ENCODE data around the gene CDKN1C. TPM values are rescaled to one million over a fixed set of nuclear protein-coding genes. Genes with fewer than 3 reads are reported as not detected.

The CDKN1C gene
- total RNA-seq, 5 donors from 2014 or later (not counting 1 experiment from before 2014, with no cell fraction given) = 2.1 to 7.0 (median 5.3) TPM

DNA sequence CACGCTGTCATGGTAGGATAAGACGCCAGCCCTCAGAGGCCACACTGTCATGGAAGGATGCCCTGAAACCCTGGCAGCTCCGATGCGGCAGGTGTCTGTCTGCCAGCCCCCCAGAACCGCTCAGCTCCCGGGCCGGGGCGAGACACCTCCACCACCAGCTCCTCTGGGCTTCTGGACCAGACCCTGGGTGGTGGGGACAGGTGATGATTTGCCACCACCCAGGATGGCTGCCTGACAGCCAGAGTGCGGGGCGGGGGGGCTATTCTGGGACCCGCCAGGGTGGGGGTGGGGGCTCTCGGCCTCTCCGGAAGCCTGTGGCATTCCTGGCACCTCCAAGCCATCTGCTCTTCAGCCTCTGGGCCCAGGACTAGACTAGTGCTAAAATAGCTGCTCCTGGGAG lies 34.3 kb upstream of the CDKN1C start:
- no peak overlapping the region for H3K27ac ChIP-seq (ENCODE audit: low read length)
- ChIA-PET CTCF (no interaction called here), POLR2A (no interaction called here)
- Mint-ChIP-seq H3K27ac (no peak overlapping the region), H3K36me3 (no peaks in the 10 kb centered on the region), H3K4me1 (peaks cover 0 to 2% (median 1%) of the 10 kb centered on the region in 3 donors), H3K9me3 (no peaks in the 10 kb centered on the region), H3K27me3 (no peaks in the 10 kb centered on the region), H3K4me3 (no peak overlapping the region)
- WGBS (ENCODE audit: insufficient coverage) = 81% methylated on average over 6 of the region's 13 CpGs
- DNase-seq (no peak), ATAC-seq (replicated peaks in 1 of 4) (no peak)
- H3K4me1 ChIP-seq (ENCODE audit: control insufficient read depth in 1 of 2, extremely low read depth in 1 of 2, insufficient read depth in 2 of 2, low read length in 2 of 2) = no peaks in the 10 kb centered on the region
- H3K4me3 ChIP-seq (ENCODE audit: control insufficient read depth in 1 of 2, extremely low read depth in 1 of 2, low read length in 1 of 2) = no peak overlapping the region
- H3K9me3 ChIP-seq = no peaks in the 10 kb centered on the region
- H3K27me3 ChIP-seq (replicated peaks in 1 of 2; ENCODE audit: control insufficient read depth in 2 of 2, extremely low read depth in 1 of 2, insufficient read depth in 2 of 2, low read length in 1 of 2) = no peaks in the 10 kb centered on the region
- no peaks in the 10 kb centered on the region for H3K36me3 ChIP-seq (ENCODE audit: control insufficient read depth in 2 of 2, extremely low read depth in 1 of 2, insufficient read depth in 1 of 2, low read length in 1 of 2)

DNA sequence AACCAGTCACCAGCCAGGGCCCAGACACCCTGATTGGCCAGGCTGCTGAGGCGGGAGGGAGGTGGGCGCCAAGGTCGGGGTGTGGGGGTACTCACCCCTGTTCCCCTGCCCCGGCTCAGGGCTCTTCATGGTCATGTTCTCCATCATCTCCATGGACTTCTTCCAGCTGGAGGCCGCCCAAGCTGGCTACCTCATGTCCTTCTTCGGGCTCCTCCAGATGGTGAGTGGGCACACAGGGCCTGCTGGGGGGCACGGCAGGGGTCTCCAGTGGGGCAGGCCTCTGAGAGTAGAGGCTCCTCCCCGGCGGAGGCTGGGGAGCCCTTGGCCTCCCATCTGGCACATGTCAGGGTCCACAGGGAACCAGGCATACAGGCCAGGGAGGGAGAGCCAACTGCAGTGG lies 33.6 kb upstream of the CDKN1C start:
- Histone ChIP-seq H3K27ac (ENCODE audit: low read length) (no peak overlapping the region), H3K27me3 (replicated peaks in 1 of 2; ENCODE audit: control insufficient read depth in 2 of 2, extremely low read depth in 1 of 2, insufficient read depth in 2 of 2, low read length in 1 of 2) (no peaks in the 10 kb centered on the region), H3K9me3 (no peaks in the 10 kb centered on the region), H3K4me1 (ENCODE audit: control insufficient read depth in 1 of 2, extremely low read depth in 1 of 2, insufficient read depth in 2 of 2, low read length in 2 of 2) (peaks cover 0 to 3% of the 10 kb centered on the region in 2 experiments), H3K36me3 (ENCODE audit: control insufficient read depth in 2 of 2, extremely low read depth in 1 of 2, insufficient read depth in 1 of 2, low read length in 1 of 2) (no peaks in the 10 kb centered on the region), H3K4me3 (ENCODE audit: control insufficient read depth in 1 of 2, extremely low read depth in 1 of 2, low read length in 1 of 2) (no peak overlapping the region)
- POLR2A ChIA-PET = interaction anchor here in 1 of 2 donors (0.6 kb wide), 1 partner anchor 15 kb away, joined by 3 read pairs; no protein-coding TSS in a partner anchor
- no peak for ATAC-seq (replicated peaks in 1 of 4)
- Mint-ChIP-seq H3K36me3 (no peaks in the 10 kb centered on the region), H3K27me3 (no peaks in the 10 kb centered on the region), H3K4me1 (peaks cover under 1 to 2% (median 1%) of the 10 kb centered on the region in 3 donors), H3K4me3 (no peak overlapping the region), H3K9me3 (no peaks in the 10 kb centered on the region), H3K27ac (no peak overlapping the region)
- WGBS (ENCODE audit: insufficient coverage) = 91% methylated on average over 8 of the region's 9 CpGs
- DNase-seq = no peak
- CTCF ChIA-PET = no interaction called here

DNA sequence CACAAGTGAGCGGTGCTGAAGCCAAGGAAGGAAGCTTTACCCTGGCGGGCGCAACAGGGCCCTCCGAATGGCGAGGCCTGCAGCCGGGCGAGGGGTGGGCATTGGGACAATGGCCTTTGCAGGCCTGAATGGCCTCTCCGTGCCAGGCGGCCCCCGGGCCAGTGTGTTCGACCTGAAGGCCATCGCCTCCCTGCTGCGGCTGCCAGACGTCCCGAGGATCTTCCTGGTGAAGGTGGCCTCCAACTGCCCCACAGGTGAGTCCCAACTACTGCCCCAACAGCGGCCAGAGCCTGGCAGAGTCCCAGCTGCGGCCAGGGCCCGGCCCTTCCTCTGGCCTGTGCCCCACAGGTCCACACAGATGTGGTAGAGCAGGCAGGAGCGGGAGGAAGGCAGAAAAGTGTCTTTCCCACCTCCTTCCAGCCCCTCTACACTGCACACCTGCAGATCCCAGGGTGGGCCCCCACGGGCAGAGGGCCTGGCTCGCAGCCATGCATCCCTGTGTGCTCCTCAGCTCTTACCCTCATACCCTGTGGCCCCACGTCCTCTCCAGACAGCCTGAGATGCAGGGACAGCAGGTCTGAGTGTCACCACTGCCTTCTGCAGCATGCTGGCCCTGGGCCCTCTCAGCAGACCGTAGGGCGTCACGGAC lies 32.4 kb upstream of the CDKN1C start:
- H3K27ac ChIP-seq (ENCODE audit: low read length) = no peak overlapping the region
- no peaks in the 10 kb centered on the region for H3K27me3 ChIP-seq (replicated peaks in 1 of 2; ENCODE audit: control insufficient read depth in 2 of 2, extremely low read depth in 1 of 2, insufficient read depth in 2 of 2, low read length in 1 of 2)
- no peaks in the 10 kb centered on the region for H3K9me3 ChIP-seq
- no peaks in the 10 kb centered on the region for H3K36me3 ChIP-seq (ENCODE audit: control insufficient read depth in 2 of 2, extremely low read depth in 1 of 2, insufficient read depth in 1 of 2, low read length in 1 of 2)
- no peak for ATAC-seq (replicated peaks in 1 of 4)
- H3K27me3 Mint-ChIP-seq = no peaks in the 10 kb centered on the region
- no peak overlapping the region for H3K27ac Mint-ChIP-seq
- ChIA-PET POLR2A (no interaction called here), CTCF (no interaction called here)
- H3K4me3 ChIP-seq (ENCODE audit: control insufficient read depth in 1 of 2, extremely low read depth in 1 of 2, low read length in 1 of 2) = no peak overlapping the region
- H3K4me3 Mint-ChIP-seq = no peak overlapping the region
- H3K36me3 Mint-ChIP-seq = no peaks in the 10 kb centered on the region
- peaks cover 0 to 15% of the 10 kb centered on the region in 2 experiments for H3K4me1 ChIP-seq (ENCODE audit: control insufficient read depth in 1 of 2, extremely low read depth in 1 of 2, insufficient read depth in 2 of 2, low read length in 2 of 2)
- no peak for DNase-seq
- H3K4me1 Mint-ChIP-seq = peaks cover 12 to 14% (median 12%) of the 10 kb centered on the region in 3 donors
- no peaks in the 10 kb centered on the region for H3K9me3 Mint-ChIP-seq
- 81% methylated on average over 19 of the region's 25 CpGs for WGBS (ENCODE audit: insufficient coverage)

DNA sequence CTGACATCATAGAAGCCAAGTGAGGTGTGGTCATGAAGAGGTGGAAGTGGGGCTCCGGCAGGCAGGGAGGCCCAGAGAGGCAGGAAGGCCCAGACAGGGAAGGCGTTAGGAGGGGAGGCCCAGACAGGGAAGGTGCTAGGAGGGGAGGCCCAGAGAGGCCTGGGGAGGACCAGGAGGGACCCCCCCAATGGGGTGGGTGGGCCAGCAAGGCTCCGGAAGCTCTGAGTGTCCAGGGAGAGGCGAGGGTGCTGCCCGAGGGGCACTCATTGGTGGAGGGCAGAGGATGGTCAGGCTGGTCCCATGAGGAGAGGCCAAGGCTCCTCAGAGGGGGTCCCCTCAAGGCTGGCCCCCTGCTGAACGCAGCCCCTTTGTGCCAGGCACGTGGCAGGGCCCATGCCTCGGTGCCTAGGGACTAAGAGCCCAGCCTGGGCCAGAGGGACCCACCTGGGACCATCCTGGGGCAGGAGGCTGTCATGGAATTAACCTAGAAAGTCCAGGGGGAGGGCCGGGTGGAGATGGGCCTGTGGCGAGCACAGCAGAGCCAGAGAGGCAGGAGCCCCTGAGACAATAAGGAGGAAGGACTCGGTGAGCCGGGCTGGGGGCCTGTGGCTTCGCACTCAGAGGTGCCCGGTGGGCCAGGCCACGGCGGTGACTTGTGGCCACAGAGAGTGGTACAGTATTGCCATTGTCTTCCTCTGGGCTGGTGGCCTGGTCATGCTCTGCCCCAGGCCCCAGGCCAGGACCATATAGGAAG lies 31.5 kb upstream of the CDKN1C start:
- ChIA-PET CTCF (no interaction called here), POLR2A (no interaction called here)
- Histone ChIP-seq H3K36me3 (ENCODE audit: control insufficient read depth in 2 of 2, extremely low read depth in 1 of 2, insufficient read depth in 1 of 2, low read length in 1 of 2) (no peaks in the 10 kb centered on the region), H3K4me3 (ENCODE audit: control insufficient read depth in 1 of 2, extremely low read depth in 1 of 2, low read length in 1 of 2) (no peak overlapping the region), H3K27me3 (replicated peaks in 1 of 2; ENCODE audit: control insufficient read depth in 2 of 2, extremely low read depth in 1 of 2, insufficient read depth in 2 of 2, low read length in 1 of 2) (no peaks in the 10 kb centered on the region), H3K27ac (ENCODE audit: low read length) (no peak overlapping the region), H3K9me3 (no peaks in the 10 kb centered on the region), H3K4me1 (ENCODE audit: control insufficient read depth in 1 of 2, extremely low read depth in 1 of 2, insufficient read depth in 2 of 2, low read length in 2 of 2) (peaks cover 0 to 23% of the 10 kb centered on the region in 2 experiments)
- DNase-seq (no peak), ATAC-seq (replicated peaks in 1 of 4) (no peak)
- Mint-ChIP-seq H3K9me3 (no peaks in the 10 kb centered on the region), H3K4me1 (peaks cover 12 to 16% (median 14%) of the 10 kb centered on the region in 3 donors), H3K27me3 (no peaks in the 10 kb centered on the region), H3K27ac (no peak overlapping the region), H3K36me3 (no peaks in the 10 kb centered on the region), H3K4me3 (no peak overlapping the region)
- 84% methylated on average over 16 of the region's 16 CpGs for WGBS (ENCODE audit: insufficient coverage)

DNA sequence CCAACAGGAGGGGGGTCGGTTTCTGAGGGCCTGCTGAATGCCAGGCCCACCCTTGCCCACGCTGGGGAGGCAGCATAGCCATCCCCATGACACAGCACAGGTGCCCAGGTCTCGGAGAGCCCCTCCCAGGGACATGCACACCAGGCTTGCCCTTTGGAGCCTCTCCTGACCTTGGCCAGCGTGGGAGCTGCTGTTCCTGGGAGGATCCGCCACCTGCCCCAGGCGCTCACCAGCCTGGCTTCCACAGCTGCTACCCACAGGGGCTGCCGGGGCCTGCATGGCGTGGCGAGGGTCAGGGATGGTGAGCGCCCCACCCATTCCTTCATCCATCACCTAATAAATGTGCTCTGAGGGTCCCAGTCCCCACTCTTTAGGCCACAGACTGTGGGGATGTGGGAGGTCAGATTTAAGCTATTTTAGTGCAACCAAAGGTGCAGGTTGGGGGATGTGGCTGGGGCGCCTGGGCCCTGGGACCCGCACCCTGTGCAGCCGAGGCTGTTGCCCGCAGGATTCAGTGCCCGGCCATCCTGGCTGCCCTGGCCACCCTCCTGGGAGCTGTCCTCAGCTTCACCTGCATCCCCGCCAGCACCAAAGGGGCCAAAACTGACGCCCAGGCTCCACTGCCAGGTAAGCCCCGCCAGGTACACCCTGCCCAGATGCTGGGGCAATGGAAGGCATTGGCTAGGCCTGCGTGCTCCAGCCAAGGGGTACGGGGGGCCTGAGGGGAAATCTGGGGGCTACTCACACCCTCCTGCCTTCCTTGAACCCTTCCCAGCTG lies 30.7 kb upstream of the CDKN1C start:
- Mint-ChIP-seq H3K9me3 (no peaks in the 10 kb centered on the region), H3K27ac (no peak overlapping the region), H3K4me1 (peaks cover 12 to 19% (median 17%) of the 10 kb centered on the region in 3 donors), H3K4me3 (no peak overlapping the region), H3K36me3 (no peaks in the 10 kb centered on the region), H3K27me3 (no peaks in the 10 kb centered on the region)
- Histone ChIP-seq H3K4me1 (ENCODE audit: control insufficient read depth in 1 of 2, extremely low read depth in 1 of 2, insufficient read depth in 2 of 2, low read length in 2 of 2) (peaks cover 0 to 24% of the 10 kb centered on the region in 2 experiments), H3K27ac (ENCODE audit: low read length) (no peak overlapping the region), H3K36me3 (ENCODE audit: control insufficient read depth in 2 of 2, extremely low read depth in 1 of 2, insufficient read depth in 1 of 2, low read length in 1 of 2) (no peaks in the 10 kb centered on the region), H3K4me3 (ENCODE audit: control insufficient read depth in 1 of 2, extremely low read depth in 1 of 2, low read length in 1 of 2) (no peak overlapping the region), H3K9me3 (no peaks in the 10 kb centered on the region), H3K27me3 (replicated peaks in 1 of 2; ENCODE audit: control insufficient read depth in 2 of 2, extremely low read depth in 1 of 2, insufficient read depth in 2 of 2, low read length in 1 of 2) (no peaks in the 10 kb centered on the region)
- DNase-seq (no peak), ATAC-seq (replicated peaks in 1 of 4) (no peak)
- ChIA-PET POLR2A (no interaction called here), CTCF (no interaction called here)
- 87% methylated on average over 12 of the region's 20 CpGs for WGBS (ENCODE audit: insufficient coverage)

DNA sequence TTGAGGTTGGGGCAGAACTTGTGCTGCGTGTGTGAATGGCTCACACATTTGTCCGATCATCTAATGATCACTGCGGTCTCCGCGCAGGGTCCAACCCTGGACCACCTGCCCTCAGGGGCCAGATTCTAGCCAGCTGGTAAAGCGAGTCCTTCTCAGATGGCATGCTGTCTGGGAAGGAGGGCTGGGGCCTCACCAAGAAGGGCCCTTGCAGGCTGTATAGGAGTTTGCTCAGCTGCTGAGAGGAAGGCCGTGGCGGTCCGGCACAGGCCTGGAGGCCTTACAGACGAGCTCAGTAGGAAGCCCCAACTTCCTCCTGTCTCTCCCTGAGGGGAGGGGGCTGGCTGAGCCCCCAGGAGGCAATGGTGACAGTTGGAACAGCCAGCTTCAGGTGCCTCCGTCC lies 29.9 kb upstream of the CDKN1C start:
- ATAC-seq (replicated peaks in 1 of 4) (no peak), DNase-seq (no peak)
- no peak overlapping the region for H3K27ac ChIP-seq (ENCODE audit: low read length)
- ChIA-PET POLR2A (no interaction called here), CTCF (no interaction called here)
- H3K4me1 Mint-ChIP-seq = peaks cover 12 to 19% (median 17%) of the 10 kb centered on the region in 3 donors
- no peaks in the 10 kb centered on the region for H3K36me3 Mint-ChIP-seq
- no peaks in the 10 kb centered on the region for H3K27me3 Mint-ChIP-seq
- H3K36me3 ChIP-seq (ENCODE audit: control insufficient read depth in 2 of 2, extremely low read depth in 1 of 2, insufficient read depth in 1 of 2, low read length in 1 of 2) = no peaks in the 10 kb centered on the region
- no peak overlapping the region for H3K27ac Mint-ChIP-seq
- H3K27me3 ChIP-seq (replicated peaks in 1 of 2; ENCODE audit: control insufficient read depth in 2 of 2, extremely low read depth in 1 of 2, insufficient read depth in 2 of 2, low read length in 1 of 2) = no peaks in the 10 kb centered on the region
- peaks cover 0 to 24% of the 10 kb centered on the region in 2 experiments for H3K4me1 ChIP-seq (ENCODE audit: control insufficient read depth in 1 of 2, extremely low read depth in 1 of 2, insufficient read depth in 2 of 2, low read length in 2 of 2)
- H3K9me3 Mint-ChIP-seq = no peaks in the 10 kb centered on the region
- H3K4me3 Mint-ChIP-seq = no peak overlapping the region
- H3K4me3 ChIP-seq (ENCODE audit: control insufficient read depth in 1 of 2, extremely low read depth in 1 of 2, low read length in 1 of 2) = no peak overlapping the region
- WGBS (ENCODE audit: insufficient coverage) = 78% methylated on average over 6 of the region's 11 CpGs
- H3K9me3 ChIP-seq = no peaks in the 10 kb centered on the region
